ENCODE measurements around the gene SLAMF1.
A peak's percentile ranks its signal among the peaks of the same experiment; 100 is the strongest.
"Not testable (repeated sequence)": the region's sequence is repeated elsewhere in the genome, so short reads cannot be mapped to it uniquely, and the experiment has no call there.

SLAMF1 gene

GRCh38 chr1:160646711-160647328 is at the start of gene SLAMF1:
SLAMF1 (minus strand) TSS chr1:160647044; CDS start chr1:160646945, 99 bp downstream.
- DNase-seq (ENCODE audit: extremely low read depth, insufficient read length) = peak; percentile 66
- Histone ChIP-seq H3K36me3 (ENCODE audit: control insufficient read depth, insufficient read depth, low read length) (no peaks in the 10 kb centered on the region; the same call in 1 of the 2 replicates), H3K27me3 (replicated peaks; ENCODE audit: control insufficient read depth, insufficient read depth, low read length) (no peaks in the 10 kb centered on the region), H3K4me3 (replicated peaks; ENCODE audit: low read depth, low read length) (peak within 1 kb of the TSS; percentile 82)
- TF ChIP-seq CTCF (IDR thresholded peaks at IDR 0.05; ENCODE audit: insufficient read depth, low read length, poor library complexity, severe bottlenecking) = no peak

GRCh38 chr1:160692390-160692789 is 45.5 kb upstream of the SLAMF1 start:
- not testable (repeated sequence) for H3K27me3 ChIP-seq (replicated peaks; ENCODE audit: control insufficient read depth, insufficient read depth, low read length); DNase-seq (ENCODE audit: extremely low read depth, insufficient read length); H3K36me3 ChIP-seq (ENCODE audit: control insufficient read depth, insufficient read depth, low read length); H3K4me3 ChIP-seq (replicated peaks; ENCODE audit: low read depth, low read length)

GRCh38 chr1:160685266-160685665 is 38.4 kb upstream of the SLAMF1 start:
- peaks cover 34% of the 10 kb centered on the region for H3K36me3 ChIP-seq (ENCODE audit: control insufficient read depth, insufficient read depth, low read length)
- TF ChIP-seq CTCF (IDR thresholded peaks at IDR 0.05; ENCODE audit: insufficient read depth, low read length, poor library complexity, severe bottlenecking) = no peak
- no peak for DNase-seq (ENCODE audit: extremely low read depth, insufficient read length)

GRCh38 chr1:160682983-160683865 is 36.4 kb upstream of the SLAMF1 start:
- Histone ChIP-seq H3K36me3 (ENCODE audit: control insufficient read depth, insufficient read depth, low read length) (peaks cover 45% of the 10 kb centered on the region), H3K4me3 (replicated peaks; ENCODE audit: low read depth, low read length) (no peak overlapping the region), H3K27me3 (replicated peaks; ENCODE audit: control insufficient read depth, insufficient read depth, low read length) (no peaks in the 10 kb centered on the region)
- TF ChIP-seq CTCF (IDR thresholded peaks at IDR 0.05; ENCODE audit: insufficient read depth, low read length, poor library complexity, severe bottlenecking) = no peak
- no peak for DNase-seq (ENCODE audit: extremely low read depth, insufficient read length)

More at GRCh38 chr1:160685266-160685665, 38.4 kb upstream of the SLAMF1 start:
- no peak overlapping the region for H3K4me3 ChIP-seq (replicated peaks; ENCODE audit: low read depth, low read length)
- H3K27me3 ChIP-seq (replicated peaks; ENCODE audit: control insufficient read depth, insufficient read depth, low read length) = no peaks in the 10 kb centered on the region

- TF ChIP-seq CTCF (IDR thresholded peaks at IDR 0.05; ENCODE audit: insufficient read depth, low read length, poor library complexity, severe bottlenecking) = no peak
Observed at GRCh38 chr1:160681891-160682140, 35.0 kb upstream of the SLAMF1 start.

GRCh38 chr1:160681066-160681890 is 34.4 kb upstream of the SLAMF1 start:
- Histone ChIP-seq H3K27me3 (replicated peaks; ENCODE audit: control insufficient read depth, insufficient read depth, low read length) (no peaks in the 10 kb centered on the region), H3K4me3 (replicated peaks; ENCODE audit: low read depth, low read length) (no peak overlapping the region), H3K36me3 (ENCODE audit: control insufficient read depth, insufficient read depth, low read length) (peaks cover 54% of the 10 kb centered on the region)
- peak; percentile 90 for TF ChIP-seq CTCF (IDR thresholded peaks at IDR 0.05; ENCODE audit: insufficient read depth, low read length, poor library complexity, severe bottlenecking)
- peak; percentile 52 for DNase-seq (ENCODE audit: extremely low read depth, insufficient read length)

More at GRCh38 chr1:160681891-160682140, 35.0 kb upstream of the SLAMF1 start:
- Histone ChIP-seq H3K36me3 (ENCODE audit: control insufficient read depth, insufficient read depth, low read length) (peaks cover 54% of the 10 kb centered on the region), H3K4me3 (replicated peaks; ENCODE audit: low read depth, low read length) (no peak overlapping the region), H3K27me3 (replicated peaks; ENCODE audit: control insufficient read depth, insufficient read depth, low read length) (no peaks in the 10 kb centered on the region)
- DNase-seq (ENCODE audit: extremely low read depth, insufficient read length) = no peak
